Gastroesophageal sphincter (tissue), 3 donors: ENCODE data around the gene WBP2.

Experiments used
- EP300 ChIP-seq: sonication (generic); formaldehyde crosslinking; IDR thresholded peaks from one replicate; pipeline ENCODE4 v1.6.1; 2017; ENCODE audit warnings: antibody characterized with exemption, mild to moderate bottlenecking
- POLR2A ChIP-seq, 2 donors: fragments of 450-650 bp; IDR thresholded peaks; one replicate each; pipeline ENCODE4 v1.6.1; 2017; ENCODE audit warnings: antibody characterized with exemption in 2 of 2, mild to moderate bottlenecking in 2 of 2, moderate library complexity in 1 of 2
- TF ChIP-seq, protein P1 (sequence below), 4 experiments: fragments of 200-600 bp in 2 of 4; fragments of 450-650 bp in 2 of 4; sonication (generic) in 1 of 4; IDR thresholded peaks; one replicate each; pipeline ENCODE4 v1.5.1; 2017 to 2019; ENCODE audit warnings: antibody characterized with exemption in 4 of 4, mild to moderate bottlenecking in 2 of 4, moderate library complexity in 2 of 4

DNA sequence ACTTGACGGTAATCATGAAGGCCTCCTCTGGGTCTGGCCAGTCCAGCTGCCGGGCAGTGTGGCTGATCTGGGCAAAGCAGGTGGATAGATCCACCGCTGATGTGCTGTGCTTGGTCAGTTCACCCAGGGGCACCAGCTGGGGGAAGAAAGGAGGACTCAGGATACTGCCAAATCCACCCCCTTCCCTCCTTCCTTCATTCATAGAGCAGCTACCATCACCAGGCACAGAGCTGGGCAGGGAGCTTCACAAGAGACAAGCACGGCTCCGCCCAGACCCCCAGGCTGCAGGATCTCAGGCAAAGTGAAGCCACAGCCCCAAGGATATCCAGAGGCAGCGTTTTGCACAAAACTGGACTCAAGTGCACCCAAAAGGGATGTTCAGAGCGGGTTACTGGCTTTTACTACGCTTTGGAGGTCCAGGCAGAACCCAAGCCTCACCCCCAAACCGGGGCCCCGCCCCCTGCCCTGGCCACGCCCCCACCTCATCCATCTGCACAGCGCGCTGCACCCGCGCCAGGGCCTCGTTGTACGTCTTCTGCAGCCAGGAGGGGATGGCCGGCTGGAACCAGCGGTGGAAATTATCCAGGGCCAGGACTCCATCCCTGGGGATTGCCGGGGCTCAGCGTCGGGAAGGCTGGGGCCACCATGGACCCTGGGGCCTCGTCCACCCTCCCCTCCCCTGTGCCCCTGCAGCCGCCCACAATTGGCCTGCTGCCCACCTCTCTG lies 20.0 kb downstream of the WBP2 start:
- TF ChIP-seq, protein P1, sequence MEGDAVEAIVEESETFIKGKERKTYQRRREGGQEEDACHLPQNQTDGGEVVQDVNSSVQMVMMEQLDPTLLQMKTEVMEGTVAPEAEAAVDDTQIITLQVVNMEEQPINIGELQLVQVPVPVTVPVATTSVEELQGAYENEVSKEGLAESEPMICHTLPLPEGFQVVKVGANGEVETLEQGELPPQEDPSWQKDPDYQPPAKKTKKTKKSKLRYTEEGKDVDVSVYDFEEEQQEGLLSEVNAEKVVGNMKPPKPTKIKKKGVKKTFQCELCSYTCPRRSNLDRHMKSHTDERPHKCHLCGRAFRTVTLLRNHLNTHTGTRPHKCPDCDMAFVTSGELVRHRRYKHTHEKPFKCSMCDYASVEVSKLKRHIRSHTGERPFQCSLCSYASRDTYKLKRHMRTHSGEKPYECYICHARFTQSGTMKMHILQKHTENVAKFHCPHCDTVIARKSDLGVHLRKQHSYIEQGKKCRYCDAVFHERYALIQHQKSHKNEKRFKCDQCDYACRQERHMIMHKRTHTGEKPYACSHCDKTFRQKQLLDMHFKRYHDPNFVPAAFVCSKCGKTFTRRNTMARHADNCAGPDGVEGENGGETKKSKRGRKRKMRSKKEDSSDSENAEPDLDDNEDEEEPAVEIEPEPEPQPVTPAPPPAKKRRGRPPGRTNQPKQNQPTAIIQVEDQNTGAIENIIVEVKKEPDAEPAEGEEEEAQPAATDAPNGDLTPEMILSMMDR (IDR thresholded peaks at IDR 0.05): no peak
- TF ChIP-seq EP300 (no peak), POLR2A (IDR thresholded peaks at IDR 0.05) (no peak)
